ENCODE data around the gene EPS8. TPM values are rescaled to one million over a fixed set of nuclear protein-coding genes. Genes with fewer than 3 reads are reported as not detected.

The EPS8 gene
- total RNA-seq, 4 donors from 2014 or later: 39.0 to 85.2 (median 57.7) TPM

DNA sequence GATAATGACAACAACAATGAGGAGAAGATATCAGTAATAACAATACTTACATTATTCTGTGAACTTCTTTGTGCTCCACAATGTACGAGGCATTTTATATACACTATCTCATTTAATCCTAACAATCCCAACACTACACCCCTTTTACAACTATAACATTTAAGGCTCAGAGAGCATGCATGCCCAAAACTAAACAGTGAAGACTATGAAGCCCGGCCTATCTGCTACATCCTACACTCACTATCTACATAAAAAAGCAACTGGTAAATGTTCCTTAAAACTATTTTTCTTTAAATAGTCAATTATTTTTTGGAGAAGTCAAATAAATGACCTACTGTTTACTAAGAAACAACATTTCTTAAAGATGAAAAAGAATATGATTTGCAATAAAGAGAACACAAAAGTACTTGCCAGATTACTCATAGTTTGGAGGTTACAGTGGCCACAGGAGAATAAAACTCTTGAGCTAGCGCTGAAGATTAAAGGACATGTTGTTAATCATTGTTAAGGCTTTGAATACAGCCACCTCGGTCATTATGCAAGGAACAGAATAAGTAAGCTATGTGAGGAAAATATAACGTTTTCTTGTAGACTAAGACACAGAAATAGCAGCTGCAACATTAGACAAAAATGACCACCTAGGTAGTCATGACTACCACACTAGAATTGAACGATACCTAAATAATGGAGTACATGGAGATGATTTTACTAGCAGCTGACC lies 56.7 kb downstream of the EPS8 start:
- Histone ChIP-seq H3K4me3 (no peak overlapping the region), H3K4me1 (peaks cover 0 to 7% (median 0%) of the 10 kb centered on the region in 3 donors), H3K9me3 (no peaks in the 10 kb centered on the region), H3K27me3 (no peaks in the 10 kb centered on the region), H3K36me3 (no peaks in the 10 kb centered on the region), H3K27ac (no peak overlapping the region)
- TF ChIP-seq POLR2A (IDR thresholded peaks at IDR 0.05) (no peak), EP300 (IDR thresholded peaks at IDR 0.05) (no peak), POLR2AphosphoS5 (IDR thresholded peaks at IDR 0.05) (no peak)
- TF ChIP-seq, protein P1, sequence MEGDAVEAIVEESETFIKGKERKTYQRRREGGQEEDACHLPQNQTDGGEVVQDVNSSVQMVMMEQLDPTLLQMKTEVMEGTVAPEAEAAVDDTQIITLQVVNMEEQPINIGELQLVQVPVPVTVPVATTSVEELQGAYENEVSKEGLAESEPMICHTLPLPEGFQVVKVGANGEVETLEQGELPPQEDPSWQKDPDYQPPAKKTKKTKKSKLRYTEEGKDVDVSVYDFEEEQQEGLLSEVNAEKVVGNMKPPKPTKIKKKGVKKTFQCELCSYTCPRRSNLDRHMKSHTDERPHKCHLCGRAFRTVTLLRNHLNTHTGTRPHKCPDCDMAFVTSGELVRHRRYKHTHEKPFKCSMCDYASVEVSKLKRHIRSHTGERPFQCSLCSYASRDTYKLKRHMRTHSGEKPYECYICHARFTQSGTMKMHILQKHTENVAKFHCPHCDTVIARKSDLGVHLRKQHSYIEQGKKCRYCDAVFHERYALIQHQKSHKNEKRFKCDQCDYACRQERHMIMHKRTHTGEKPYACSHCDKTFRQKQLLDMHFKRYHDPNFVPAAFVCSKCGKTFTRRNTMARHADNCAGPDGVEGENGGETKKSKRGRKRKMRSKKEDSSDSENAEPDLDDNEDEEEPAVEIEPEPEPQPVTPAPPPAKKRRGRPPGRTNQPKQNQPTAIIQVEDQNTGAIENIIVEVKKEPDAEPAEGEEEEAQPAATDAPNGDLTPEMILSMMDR (IDR thresholded peaks at IDR 0.05): no peak
- 66 to 68% methylated on average over 6 of the region's 6 CpGs for WGBS, 2 donors (ENCODE audit: low coverage in 1 of 2)
- peak; percentile 48 for ATAC-seq

DNA sequence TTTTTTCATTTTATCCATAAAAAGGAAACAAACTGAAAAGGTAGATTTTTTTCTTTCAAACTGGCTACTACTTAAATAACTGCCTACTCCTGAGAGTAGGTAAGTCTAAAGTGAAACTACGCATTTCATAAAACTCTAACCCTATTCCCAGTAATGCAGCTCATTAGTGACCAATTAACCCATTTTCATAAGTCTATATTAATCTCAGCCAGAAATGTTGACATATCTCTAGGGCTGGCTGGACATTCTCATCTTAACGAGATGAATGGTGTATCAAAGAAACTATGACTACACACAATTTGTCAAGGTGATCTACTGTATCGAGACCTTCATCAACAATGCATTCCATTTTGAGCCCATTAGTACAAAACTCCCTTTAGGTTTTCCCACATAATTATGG lies 57.2 kb downstream of the EPS8 start:
- 78 to 87% methylated on average over 3 of the region's 3 CpGs for WGBS, 2 donors (ENCODE audit: low coverage in 1 of 2)
- no peak overlapping the region for H3K4me3 ChIP-seq
- no peaks in the 10 kb centered on the region for H3K27me3 ChIP-seq
- no peak overlapping the region for H3K27ac ChIP-seq
- ATAC-seq: no peak
- no peaks in the 10 kb centered on the region for H3K9me3 ChIP-seq
- H3K36me3 ChIP-seq: no peaks in the 10 kb centered on the region
- TF ChIP-seq POLR2A (IDR thresholded peaks at IDR 0.05): no peak
- TF ChIP-seq, protein P1 (IDR thresholded peaks at IDR 0.05): no peak
- H3K4me1 ChIP-seq: peaks cover 0 to 9% (median 0%) of the 10 kb centered on the region in 3 donors

DNA sequence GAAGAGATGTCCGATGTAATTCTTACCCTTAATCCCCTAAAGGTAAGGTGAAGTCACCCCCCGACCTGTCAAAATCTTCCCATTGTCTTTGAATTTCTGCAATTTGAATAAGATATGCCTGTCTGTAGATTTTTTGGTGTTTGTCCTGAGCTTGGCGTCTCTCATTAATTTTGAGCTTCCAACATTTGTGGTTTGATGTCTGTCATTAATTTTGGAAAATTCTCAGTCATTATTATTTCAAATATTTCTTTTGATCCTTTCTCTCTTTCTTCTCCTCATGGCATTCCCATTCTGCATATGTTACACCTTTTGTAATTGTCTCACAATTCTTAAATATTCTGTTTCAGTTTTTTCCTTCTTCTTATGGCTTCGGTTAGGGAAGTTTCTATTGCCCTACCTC lies 60.1 kb downstream of the EPS8 start:
- Histone ChIP-seq H3K36me3 (no peaks in the 10 kb centered on the region), H3K9me3 (no peaks in the 10 kb centered on the region), H3K27me3 (no peaks in the 10 kb centered on the region), H3K4me1 (peaks cover 0 to 23% (median 0%) of the 10 kb centered on the region in 3 donors), H3K4me3 (no peak overlapping the region), H3K27ac (no peak overlapping the region)
- TF ChIP-seq POLR2A (IDR thresholded peaks at IDR 0.05) (no peak), EP300 (IDR thresholded peaks at IDR 0.05) (no peak), POLR2AphosphoS5 (IDR thresholded peaks at IDR 0.05) (no peak)
- TF ChIP-seq, protein P1 (IDR thresholded peaks at IDR 0.05): no peak
- WGBS, 2 donors (ENCODE audit: low coverage in 1 of 2): 83 to 86% methylated on average over 1 to 4 of the region's 4 CpGs
- ATAC-seq: no peak

DNA sequence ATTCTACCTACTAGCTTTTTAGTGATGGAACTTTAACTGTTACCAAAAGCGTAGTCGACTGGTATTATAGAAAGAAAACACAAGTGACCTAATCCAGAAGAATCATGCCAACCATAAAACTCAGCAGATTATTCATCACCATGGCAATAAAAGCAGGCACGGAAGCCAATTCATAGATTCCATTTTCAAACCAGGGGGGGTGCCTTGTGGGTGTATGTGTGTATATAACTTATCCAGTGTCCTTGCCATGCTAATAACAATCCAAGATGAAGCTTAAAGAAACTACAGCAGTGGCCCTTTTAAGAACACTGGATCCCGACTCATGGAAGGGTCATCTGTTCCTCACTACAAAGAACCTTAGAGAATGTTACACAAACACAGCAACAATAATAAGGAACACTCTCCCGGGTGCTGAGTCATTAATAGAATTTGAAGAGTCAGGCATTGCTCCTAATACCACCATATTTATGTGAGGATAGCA lies 61.0 kb downstream of the EPS8 start:
- peaks cover 0 to 23% (median 0%) of the 10 kb centered on the region in 3 donors for H3K4me1 ChIP-seq
- no peaks in the 10 kb centered on the region for H3K36me3 ChIP-seq
- H3K27ac ChIP-seq: no peak overlapping the region
- no peaks in the 10 kb centered on the region for H3K27me3 ChIP-seq
- peak; percentile 51 for ATAC-seq
- 34 to 55% methylated on average over 5 of the region's 5 CpGs for WGBS, 2 donors (ENCODE audit: low coverage in 1 of 2)
- TF ChIP-seq, protein P1 (IDR thresholded peaks at IDR 0.05): no peak
- TF ChIP-seq POLR2AphosphoS5 (IDR thresholded peaks at IDR 0.05) (no peak), POLR2A (IDR thresholded peaks at IDR 0.05) (no peak), EP300 (IDR thresholded peaks at IDR 0.05) (no peak)
- H3K9me3 ChIP-seq: no peaks in the 10 kb centered on the region
- no peak overlapping the region for H3K4me3 ChIP-seq

DNA sequence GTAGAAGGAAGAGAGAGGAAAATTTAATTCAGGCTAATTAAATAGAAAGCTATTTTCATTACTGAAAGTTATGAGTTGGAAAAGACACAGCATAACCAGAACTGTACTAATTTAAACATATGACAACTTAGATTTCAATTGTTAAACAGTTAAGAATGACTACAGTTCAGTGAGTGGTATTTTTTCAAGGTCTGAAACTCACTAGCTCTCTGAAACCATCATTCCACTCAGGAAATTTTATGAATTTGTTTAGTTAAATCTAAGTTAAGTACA lies 62.4 kb downstream of the EPS8 start:
- Histone ChIP-seq H3K27me3 (no peaks in the 10 kb centered on the region), H3K4me1 (peaks cover 0 to 24% (median 0%) of the 10 kb centered on the region in 3 donors), H3K4me3 (no peak overlapping the region), H3K9me3 (no peaks in the 10 kb centered on the region), H3K36me3 (no peaks in the 10 kb centered on the region), H3K27ac (peak overlapping the region in 3 of 4 donors; percentile 0 to 55 (median 13))
- ATAC-seq: no peak
- TF ChIP-seq POLR2AphosphoS5 (IDR thresholded peaks at IDR 0.05) (no peak), EP300 (IDR thresholded peaks at IDR 0.05) (no peak), POLR2A (IDR thresholded peaks at IDR 0.05) (no peak)
- TF ChIP-seq, protein P1 (IDR thresholded peaks at IDR 0.05): no peak

Measured in gastroesophageal sphincter (tissue), 4 donors.